Activated T-cell treated with anti-CD3 and anti-CD28 coated beads, Interleukin-2, amount 50 U/mL, for 48 hours (primary cell): ENCODE data around the gene ACKR2.
"Not testable (repeated sequence)": the region's sequence is repeated elsewhere in the genome, so short reads cannot be mapped to it uniquely, and the experiment has no call there.

ENCODE experiments used
- DNase-seq, 2 experiments: peaks; one replicate each; pipeline ENCODE4 v3.0.0-alpha.2; 2020

ACKR2 gene

GRCh38 chr3:42802876-42803413 lies 6.3 kb upstream of the ACKR2 start:
- DNase-seq, result no peak

- peak in 1 of 2 experiments; percentile 33 for DNase-seq
These were observed 5.7 kb upstream of the ACKR2 start for GRCh38 chr3:42803414-42804105.

GRCh38 chr3:42804106-42804830 lies 5.0 kb upstream of the ACKR2 start, which contains the start of gene HIGD1A:
HIGD1A (minus strand) TSS chr3:42804490; CDS start chr3:42794253, 10,237 bp downstream.
- DNase-seq, result peak; percentile 94 to 95

- no peak for DNase-seq
These were observed 4.5 kb upstream of the ACKR2 start for GRCh38 chr3:42804831-42805132.

- DNase-seq, result no peak
These were observed 4.0 kb upstream of the ACKR2 start for GRCh38 chr3:42805141-42805821.

GRCh38 chr3:42807929-42808328 lies 1.3 kb upstream of the ACKR2 start:
- no peak for DNase-seq

- not testable (repeated sequence) for DNase-seq
These were observed 1.5 kb downstream of the ACKR2 start for GRCh38 chr3:42810706-42811105.

GRCh38 chr3:42811118-42811883 lies 2.1 kb downstream of the ACKR2 start:
- DNase-seq, result not testable (repeated sequence)

- no peak for DNase-seq
These were observed 5.0 kb downstream of the ACKR2 start for GRCh38 chr3:42814246-42814645.

GRCh38 chr3:42814914-42815507 lies 5.8 kb downstream of the ACKR2 start:
- no peak for DNase-seq

GRCh38 chr3:42815826-42816225 lies 6.6 kb downstream of the ACKR2 start:
- no peak for DNase-seq

GRCh38 chr3:42819351-42819965 lies 10.2 kb downstream of the ACKR2 start:
- DNase-seq, result no peak

- DNase-seq, result no peak
These were observed 11.5 kb downstream of the ACKR2 start for GRCh38 chr3:42820746-42821051.

- DNase-seq, result no peak
These were observed 13.6 kb downstream of the ACKR2 start for GRCh38 chr3:42822828-42823227.

- DNase-seq, result no peak
These were observed 14.1 kb downstream of the ACKR2 start for GRCh38 chr3:42823351-42823750.

GRCh38 chr3:42826141-42826540 lies 16.9 kb downstream of the ACKR2 start:
- DNase-seq, result no peak

GRCh38 chr3:42827023-42827422 lies 17.8 kb downstream of the ACKR2 start:
- no peak for DNase-seq

- no peak for DNase-seq
These were observed 18.4 kb downstream of the ACKR2 start for GRCh38 chr3:42827654-42828053.

GRCh38 chr3:42829083-42829627 lies 19.9 kb downstream of the ACKR2 start:
- DNase-seq, result no peak

GRCh38 chr3:42829628-42830436 lies 20.6 kb downstream of the ACKR2 start:
- no peak for DNase-seq
